ENCODE measurements around the gene CYP2R1. TPM values are rescaled to one million over a fixed set of nuclear protein-coding genes. Genes with fewer than 3 reads are reported as not detected.

CYP2R1 gene
- total RNA-seq, 1 experiment from 2014 or later = 18.3 TPM

GRCh38 chr11:14891143-14892035 lies 642 bp downstream of the CYP2R1 start:
- peak overlapping the region; percentile 54 for H3K9ac ChIP-seq (ENCODE audit: low read length)
- RAD21 ChIA-PET (ENCODE audit: low non-redundant PET in 1 of 2, low total read pairs in 2 of 2, uncharacterized antibody in 2 of 2, unreplicated experiment in 2 of 2) = interaction anchor here (0.8 to 1.0 kb wide), 2 partner anchors 16 to 17 kb away, joined by 3 to 4 read pairs; no protein-coding TSS in a partner anchor
- TF ChIP-seq ZNF274 (IDR thresholded peaks at IDR 0.05; ENCODE audit: low read depth, low read length) (no peak), SRF (IDR thresholded peaks at IDR 0.05; ENCODE audit: low read depth) (0 out of 2 replicates have a peak, but pooled peaks have one; percentile 5), EGR1 (IDR thresholded peaks at IDR 0.05; ENCODE audit: low read depth) (no peak), CTCF (IDR thresholded peaks at IDR 0.05 in 2 of 3, conservative IDR thresholded peaks at IDR 0.05 in 1 of 3; ENCODE audit: borderline replicate concordance in 1 of 3, insufficient read depth in 1 of 3, low read depth in 2 of 3, low read length in 2 of 3) (no peak), POLR2A (IDR thresholded peaks at IDR 0.05; ENCODE audit: borderline replicate concordance, extremely low read depth, insufficient read depth, insufficient read length) (peak; percentile 91), ELF1 (IDR thresholded peaks at IDR 0.05; ENCODE audit: borderline replicate concordance, low read depth) (no peak), JUND (IDR thresholded peaks at IDR 0.05) (peak; percentile 46), ZFX (IDR thresholded peaks at IDR 0.05) (peak; percentile 39; the same call in 1 of the 2 replicates), FOSL1 (IDR thresholded peaks at IDR 0.05; ENCODE audit: low read depth) (peak; percentile 73), CEBPB (IDR thresholded peaks at IDR 0.05; ENCODE audit: low read depth) (no peak), EZH2phosphoT487 (IDR thresholded peaks at IDR 0.05; ENCODE audit: borderline replicate concordance) (no peak), POLR2AphosphoS5 (IDR thresholded peaks at IDR 0.05; ENCODE audit: low read depth, low read length) (peak; percentile 88), ATF3 (IDR thresholded peaks at IDR 0.05) (no peak), SP1 (IDR thresholded peaks at IDR 0.05; ENCODE audit: low read depth) (peak; percentile 85), YY1 (IDR thresholded peaks at IDR 0.05; ENCODE audit: extremely low read depth, insufficient replicate concordance, low read depth, low read length) (peak; percentile 63), CBX3 (IDR thresholded peaks at IDR 0.05; ENCODE audit: low read depth) (peak; percentile 93), RAD21 (IDR thresholded peaks at IDR 0.05; ENCODE audit: low read depth) (no peak; the same call in 1 of the 2 replicates), MAX (IDR thresholded peaks at IDR 0.05) (peak; percentile 99), EZH2 (IDR thresholded peaks at IDR 0.05) (no peak), REST (IDR thresholded peaks at IDR 0.05; ENCODE audit: low read depth) (no peak)

More at GRCh38 chr11:14891143-14892035, 642 bp downstream of the CYP2R1 start:
- Histone ChIP-seq H3K4me2 (ENCODE audit: low read length) (peak overlapping the region; percentile 82), H3K79me2 (ENCODE audit: insufficient read depth, low read length) (no peaks in the 10 kb centered on the region), H3K27me3 (ENCODE audit: insufficient read depth, low read length) (no peaks in the 10 kb centered on the region), H3K9me2 (ENCODE audit: insufficient read depth) (no peaks in the 10 kb centered on the region), H3K4me3 (replicated peaks in 1 of 2; ENCODE audit: low read depth in 1 of 2, low read length in 2 of 2) (peak overlapping the region; percentile 57 to 62), H3K4me1 (ENCODE audit: control insufficient read depth in 1 of 2, insufficient read depth in 2 of 2, low read length in 2 of 2) (peaks cover 5 to 24% of the 10 kb centered on the region in 2 experiments; a peak in 3 of 4 replicates), H3K9me3 (ENCODE audit: control insufficient read depth in 1 of 2, insufficient read depth in 1 of 2, low read depth in 1 of 2, low read length in 2 of 2) (no peaks in the 10 kb centered on the region), H2AFZ (ENCODE audit: low read depth, low read length, poor library complexity, severe bottlenecking) (peak overlapping the region; percentile 77), H4K20me1 (ENCODE audit: insufficient read depth) (no peaks in the 10 kb centered on the region), H3K36me3 (ENCODE audit: control insufficient read depth in 1 of 2, insufficient read depth in 2 of 2, low read length in 2 of 2) (no peaks in the 10 kb centered on the region), H3K27ac (ENCODE audit: low read depth, low read length) (peak overlapping the region; percentile 87)
- ATAC-seq (peak; percentile 71), DNase-seq (ENCODE audit: low read depth, low spot score) (peak; percentile 84)
- CTCF ChIA-PET = interaction anchor here (0.9 to 5.2 kb wide), 9 partner anchors 9 to 184 kb away, joined by 3 to 75 read pairs (median 4); no protein-coding TSS in a partner anchor
- intact Hi-C loops (cut with micrococcal nuclease) = loop anchor here (5.0 to 10.0 kb wide), 3 partner anchors 39 to 369 kb away; partner anchors contain the start of genes PDE3B and PSMA1
- BruUV-seq (replicated peaks) = TSS peak; percentile 75
- POLR2A ChIA-PET = interaction anchor here (0.7 to 2.5 kb wide), 10 partner anchors 9 to 319 kb away, joined by 3 to 17 read pairs (median 4); no protein-coding TSS in a partner anchor

Measured in HCT116 (cell line).